ENCODE results near the gene KY.

The KY gene

DNA sequence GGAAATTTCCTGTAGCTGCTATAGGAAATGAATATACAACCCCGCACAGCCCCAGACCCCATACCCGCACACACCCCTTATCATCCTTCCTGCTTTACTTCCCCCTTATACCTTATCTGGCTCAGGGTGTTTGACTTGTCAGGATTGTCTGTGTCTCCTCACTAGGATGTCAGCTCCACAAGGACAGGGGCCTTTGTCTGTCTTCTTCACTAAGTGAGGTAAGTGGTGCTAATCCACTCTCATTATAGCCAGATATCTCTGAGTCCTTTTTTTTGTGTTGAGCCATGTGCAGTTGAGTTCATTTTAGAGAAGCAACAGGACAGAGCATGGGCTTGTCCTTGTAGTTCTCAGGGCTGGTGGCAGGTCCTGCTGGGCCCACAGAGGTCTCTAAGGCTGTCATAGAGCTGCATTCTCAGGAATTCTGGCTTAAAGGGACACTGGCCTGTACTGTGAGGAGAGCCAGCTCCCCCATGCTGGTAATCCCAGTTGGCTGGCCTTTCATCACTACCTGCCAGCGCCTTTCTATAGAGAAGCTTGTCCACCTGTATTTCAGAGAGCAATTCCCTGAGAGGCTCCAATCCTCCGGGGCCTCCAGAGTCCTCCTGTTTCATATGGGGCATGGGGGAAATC lies 9.0 kb downstream of the KY start:
- TF ChIP-seq, protein P1, sequence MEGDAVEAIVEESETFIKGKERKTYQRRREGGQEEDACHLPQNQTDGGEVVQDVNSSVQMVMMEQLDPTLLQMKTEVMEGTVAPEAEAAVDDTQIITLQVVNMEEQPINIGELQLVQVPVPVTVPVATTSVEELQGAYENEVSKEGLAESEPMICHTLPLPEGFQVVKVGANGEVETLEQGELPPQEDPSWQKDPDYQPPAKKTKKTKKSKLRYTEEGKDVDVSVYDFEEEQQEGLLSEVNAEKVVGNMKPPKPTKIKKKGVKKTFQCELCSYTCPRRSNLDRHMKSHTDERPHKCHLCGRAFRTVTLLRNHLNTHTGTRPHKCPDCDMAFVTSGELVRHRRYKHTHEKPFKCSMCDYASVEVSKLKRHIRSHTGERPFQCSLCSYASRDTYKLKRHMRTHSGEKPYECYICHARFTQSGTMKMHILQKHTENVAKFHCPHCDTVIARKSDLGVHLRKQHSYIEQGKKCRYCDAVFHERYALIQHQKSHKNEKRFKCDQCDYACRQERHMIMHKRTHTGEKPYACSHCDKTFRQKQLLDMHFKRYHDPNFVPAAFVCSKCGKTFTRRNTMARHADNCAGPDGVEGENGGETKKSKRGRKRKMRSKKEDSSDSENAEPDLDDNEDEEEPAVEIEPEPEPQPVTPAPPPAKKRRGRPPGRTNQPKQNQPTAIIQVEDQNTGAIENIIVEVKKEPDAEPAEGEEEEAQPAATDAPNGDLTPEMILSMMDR (IDR thresholded peaks at IDR 0.05), result no peak

DNA sequence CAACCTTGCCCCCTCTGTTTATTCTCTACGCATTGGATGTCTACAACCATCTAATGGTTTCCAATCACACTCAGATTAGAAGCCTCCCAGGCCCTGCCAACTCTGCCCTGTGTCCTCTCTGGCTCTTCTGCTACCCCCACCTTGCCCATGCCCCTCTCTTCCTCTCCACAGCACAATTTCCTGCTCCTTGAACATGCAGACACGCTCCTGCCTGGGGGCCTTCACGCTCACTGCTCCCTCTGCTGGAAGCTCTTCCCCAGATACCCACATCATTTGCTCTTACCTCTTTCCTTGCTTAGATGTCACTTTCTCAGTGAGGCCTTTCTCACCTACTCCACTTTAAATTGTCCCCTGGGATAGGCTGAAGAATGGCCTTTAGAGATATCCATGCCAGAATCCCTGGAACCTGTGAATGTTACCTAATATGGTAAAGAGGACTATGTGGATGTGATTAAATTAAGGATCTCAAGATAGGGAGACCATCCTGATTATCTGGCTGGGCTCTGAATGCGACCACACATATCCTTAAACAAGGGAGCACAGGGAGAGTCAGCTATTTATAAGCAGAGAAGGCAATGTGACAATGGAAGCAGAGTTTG lies 9.9 kb downstream of the KY start:
- TF ChIP-seq, protein P1 (IDR thresholded peaks at IDR 0.05), result peak; percentile 47

DNA sequence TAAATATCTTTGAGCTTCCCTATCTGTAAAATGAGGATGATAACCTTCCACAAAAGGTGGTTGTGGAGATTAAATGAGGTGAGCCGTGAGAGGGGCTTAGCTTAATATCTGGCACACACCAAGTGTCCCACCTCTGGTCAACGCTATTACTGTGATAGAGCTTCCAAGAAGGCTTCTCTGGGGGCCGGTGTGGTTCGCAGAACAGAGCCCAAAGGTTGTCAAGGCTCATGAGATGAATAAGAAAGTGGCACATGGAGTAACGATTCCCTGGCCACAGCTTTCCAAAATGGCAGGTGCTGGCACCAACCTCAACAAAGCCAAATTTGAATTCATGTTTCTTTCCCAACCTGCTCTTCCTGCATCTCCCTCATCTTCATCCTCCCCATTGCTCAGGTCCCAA lies 10.4 kb downstream of the KY start:
- TF ChIP-seq, protein P1 (IDR thresholded peaks at IDR 0.05), result no peak

DNA sequence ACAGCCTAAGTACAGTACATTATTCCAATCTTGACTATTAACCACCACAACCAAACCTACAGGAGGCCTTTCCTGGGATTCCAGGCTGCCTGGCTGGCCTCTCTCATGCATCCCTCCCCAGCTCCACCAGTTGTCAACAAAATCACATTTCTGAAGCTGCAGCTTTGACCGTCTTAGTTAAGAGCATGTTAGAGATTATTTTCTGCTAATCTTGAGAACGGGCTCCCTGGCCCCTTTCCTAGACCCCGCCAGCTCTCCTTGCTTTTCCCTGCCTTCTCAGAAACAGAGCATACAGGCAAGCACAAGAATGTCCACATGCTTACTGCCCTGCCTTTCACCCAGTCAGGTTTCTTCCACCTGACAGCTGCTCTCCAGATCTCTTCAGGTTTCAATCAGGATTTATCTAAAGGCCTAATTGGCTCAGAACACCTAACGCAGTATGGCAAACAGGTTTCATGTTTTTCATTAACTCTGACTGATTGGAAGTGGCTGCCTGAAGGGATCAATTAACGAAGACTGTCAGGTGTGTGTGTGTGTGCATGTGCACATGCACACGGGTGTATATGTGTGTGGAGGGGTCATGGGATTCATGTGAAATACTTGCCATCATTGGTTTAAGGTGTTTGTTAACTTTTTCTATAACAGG lies 12.3 kb downstream of the KY start:
- TF ChIP-seq, protein P1 (IDR thresholded peaks at IDR 0.05), result no peak

DNA sequence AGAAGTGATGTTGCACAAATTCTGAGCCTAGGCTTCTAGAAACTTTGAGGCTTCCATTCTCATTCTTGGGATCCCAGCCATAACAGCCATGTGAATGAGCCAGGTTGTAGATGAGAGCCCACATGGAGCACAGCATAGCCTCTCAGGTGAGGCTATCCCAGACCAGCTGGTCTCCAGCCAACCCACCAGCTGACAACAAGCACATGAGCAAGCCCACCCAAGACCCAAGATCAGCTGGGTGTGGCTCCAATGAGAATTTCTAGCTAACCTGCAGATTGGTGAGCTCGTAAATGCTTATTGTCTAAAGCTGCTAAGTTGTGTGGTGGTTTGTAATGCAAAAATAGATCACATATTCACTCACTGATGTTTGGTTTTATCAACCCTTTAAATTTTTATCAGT lies 14.4 kb downstream of the KY start:
- TF ChIP-seq, protein P1 (IDR thresholded peaks at IDR 0.05), result no peak

DNA sequence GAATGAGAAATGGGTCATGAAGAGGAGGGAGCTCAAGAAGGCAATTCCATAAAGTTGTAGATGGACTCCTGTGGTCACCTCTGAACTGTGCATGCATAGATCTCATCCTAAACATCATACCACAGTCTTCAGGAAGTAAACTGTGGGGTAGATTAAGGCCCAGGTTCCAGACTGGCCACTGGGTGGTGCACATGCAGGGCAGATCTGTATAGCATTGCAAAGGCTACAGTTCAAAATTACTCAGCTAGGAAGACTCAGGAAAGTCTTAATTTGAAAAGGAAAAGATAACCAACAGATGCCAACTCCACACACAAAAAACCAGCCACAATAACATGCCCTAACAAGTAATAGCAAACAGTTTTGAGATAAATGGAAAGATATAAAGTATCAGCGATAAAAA lies 20.3 kb downstream of the KY start:
- TF ChIP-seq, protein P1 (IDR thresholded peaks at IDR 0.05), result peak; percentile 45

DNA sequence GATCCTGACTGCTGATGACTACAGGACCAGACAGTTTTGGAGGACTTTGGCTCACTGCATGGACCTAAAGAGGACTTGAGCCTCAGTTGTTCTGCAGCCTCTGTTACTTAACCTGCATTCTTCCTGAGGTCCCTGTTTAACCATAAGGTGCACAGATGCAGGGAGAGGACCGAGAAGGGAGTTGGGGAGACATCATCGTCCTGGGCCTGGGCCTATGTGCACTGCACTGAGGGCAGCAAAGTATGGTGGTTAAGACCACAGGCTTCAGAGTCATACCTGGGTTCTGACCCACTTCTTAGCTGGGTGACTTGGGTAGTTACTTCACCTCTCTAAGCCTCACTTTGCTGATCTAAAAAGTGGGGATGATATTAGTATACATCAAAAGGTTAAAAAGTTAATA lies 21.9 kb downstream of the KY start:
- TF ChIP-seq, protein P1 (IDR thresholded peaks at IDR 0.05), result no peak

Measured in LNCAP (cell line).